ENCODE data around the gene BCR. TPM values are rescaled to one million over a fixed set of nuclear protein-coding genes. Genes with fewer than 3 reads are reported as not detected.

Gene BCR
- total RNA-seq, 1 experiment from 2014 or later: 77.0 TPM

GRCh38 chr22:23272834-23273233 lies 92.5 kb downstream of the BCR start:
- H2BK12ac ChIP-seq (ENCODE audit: insufficient read length, low read depth, low read length): no peak overlapping the region
- Mint-ChIP-seq H3K4me3 (no peak overlapping the region), H3K27ac (peak overlapping the region in 1 of 3 experiments; percentile 79; a peak in 2 of 7 replicates), H3K36me3 (ENCODE audit: insufficient read depth in 1 of 3, low read depth in 3 of 3) (peaks cover 27 to 75% (median 65%) of the 10 kb centered on the region in 3 experiments), H3K4me1 (peaks cover 28 to 31% of the 10 kb centered on the region in 2 experiments), H3K9me3 (no peaks in the 10 kb centered on the region), H3K27me3 (ENCODE audit: low read depth) (no peaks in the 10 kb centered on the region)
- no peak overlapping the region for H3K14ac ChIP-seq (ENCODE audit: insufficient read depth, low read length)
- no peak overlapping the region for H3K18ac ChIP-seq (ENCODE audit: insufficient read length, low read depth, low read length)
- no peaks in the 10 kb centered on the region for H3K27me3 ChIP-seq (ENCODE audit: insufficient read depth, low read length)
- H3K4ac ChIP-seq (ENCODE audit: low read depth, low read length): no peak overlapping the region
- H3K79me1 ChIP-seq (ENCODE audit: insufficient read depth, low read depth, low read length, poor library complexity, severe bottlenecking): no peaks in the 10 kb centered on the region
- no peaks in the 10 kb centered on the region for H3K9me3 ChIP-seq (ENCODE audit: control insufficient read depth, low read depth, low read length)
- TF ChIP-seq CTCF (conservative IDR thresholded peaks at IDR 0.05): no peak
- H3K9ac ChIP-seq (ENCODE audit: extremely low read depth, insufficient read length, low read length): no peak overlapping the region
- WGBS (ENCODE audit: extremely low coverage, insufficient read length, low lambda C conversion rate): no CpG with 5 or more reads among the region's 11 CpGs
- no peak overlapping the region for H4K91ac ChIP-seq (ENCODE audit: insufficient read length, low read depth, low read length)
- H3K23me2 ChIP-seq (ENCODE audit: insufficient read length, low read depth, low read length, poor library complexity, severe bottlenecking): no peaks in the 10 kb centered on the region
- H3T11ph ChIP-seq (ENCODE audit: low read length): no peak overlapping the region
- H4K5ac ChIP-seq (ENCODE audit: insufficient read length, low read depth, low read length): no peak overlapping the region
- H3K23ac ChIP-seq (ENCODE audit: insufficient read length, low read depth, low read length): no peak overlapping the region
- no peak overlapping the region for H3K4me2 ChIP-seq (ENCODE audit: insufficient read depth, insufficient read length, low read length)
- no peaks in the 10 kb centered on the region for H4K20me1 ChIP-seq (ENCODE audit: control insufficient read depth, insufficient read depth, insufficient read length)
- H3K27ac ChIP-seq (ENCODE audit: insufficient read length, low read depth, low read length): no peak overlapping the region
- H2BK5ac ChIP-seq (ENCODE audit: insufficient read length, low read length): no peak overlapping the region
- no peak overlapping the region for H2BK15ac ChIP-seq (ENCODE audit: low read depth, low read length)
- H3K4me1 ChIP-seq (ENCODE audit: insufficient read depth, low read length): peaks cover 8% of the 10 kb centered on the region; the same call in 1 of the 2 replicates
- no peak overlapping the region for H2BK20ac ChIP-seq (ENCODE audit: low read depth, low read length, poor library complexity, severe bottlenecking)
- DNase-seq: no peak
- no peak overlapping the region for H3K56ac ChIP-seq (ENCODE audit: insufficient read length, low read depth, low read length)
- no peak overlapping the region for H2AFZ ChIP-seq (ENCODE audit: low read length)
- no peak overlapping the region for H4K8ac ChIP-seq (replicated peaks; ENCODE audit: insufficient read length, low read depth, low read length)
- H3K79me2 ChIP-seq (ENCODE audit: insufficient read depth, low read length): no peaks in the 10 kb centered on the region
- H2AK5ac ChIP-seq (ENCODE audit: insufficient read length, low read length): no peak overlapping the region
- no peak overlapping the region for H2BK120ac ChIP-seq (ENCODE audit: low read depth, low read length, poor library complexity, severe bottlenecking)
